K562 (cell line): Measurements from ENCODE around the gene ATF5. TPM values are rescaled to one million over a fixed set of nuclear protein-coding genes. Genes with fewer than 3 reads are reported as not detected.
A peak's percentile ranks its signal among the peaks of the same experiment; 100 is the strongest.

Source experiments
- ADNP ChIP-seq: fragments of 200-800 bp; sonication (Bioruptor generic); IDR thresholded peaks from 2 replicates; pipeline ENCODE4 v1.6.1; 2016; ENCODE audit warnings: missing genetic modification characterization, missing compliant biosample characterization
- ATF1 ChIP-seq, 2 experiments: fragments of 450-650 bp in 1 of 2; IDR thresholded peaks; 2 replicates each; pipeline ENCODE4 v1.6.1; 2016; ENCODE audit warnings: missing compliant biosample characterization in 1 of 2, missing genetic modification characterization in 1 of 2
- BRF1 ChIP-seq: IDR thresholded peaks from 3 replicates; pipeline ENCODE4 v1.6.1; 2011; ENCODE audit warnings: borderline replicate concordance, mild to moderate bottlenecking; ENCODE audit not compliant: insufficient read length; ENCODE audit errors: extremely low read depth
- DACH1 ChIP-seq: fragments of 450-650 bp; IDR thresholded peaks from 2 replicates; pipeline ENCODE4 v1.6.1; 2018; ENCODE audit not compliant: partially characterized antibody
- ELK1 ChIP-seq: sonication (generic); formaldehyde crosslinking; IDR thresholded peaks from 2 replicates; pipeline ENCODE4 v1.8.1; 2022; ENCODE audit warnings: missing genetic modification reagents
- JUN ChIP-seq, 2 experiments: sonication (generic) in 1 of 2; formaldehyde crosslinking in 1 of 2; IDR thresholded peaks; 2 replicates each; pipeline versions ENCODE4 v1.6.1 to v1.8.0; 2012 to 2022; ENCODE audit warnings: borderline replicate concordance in 2 of 2, mild to moderate bottlenecking in 2 of 2, improper control_type of control experiment in 1 of 2, low read depth in 1 of 2, low read length in 1 of 2, missing genetic modification reagents in 1 of 2
- JUND ChIP-seq, 2 experiments: IDR thresholded peaks; 2 replicates in 1 of 2; 3 replicates in 1 of 2; pipeline ENCODE4 v1.6.1; 2011; ENCODE audit warnings: borderline replicate concordance in 2 of 2, low read depth in 2 of 2, low read length in 2 of 2, improper control_type of control experiment in 1 of 2, missing biosample characterization in 1 of 2, missing genetic modification characterization in 1 of 2, missing genetic modification reagents in 1 of 2
- MXD1 ChIP-seq: fragments of 250-450 bp; sonication (Bioruptor Pico); IDR thresholded peaks from 2 replicates; pipeline ENCODE4 v1.8.0; 2021; ENCODE audit warnings: borderline replicate concordance, mild to moderate bottlenecking, moderate library complexity; ENCODE audit not compliant: poor library complexity, severe bottlenecking
- NFIC ChIP-seq: fragments of 450-650 bp; IDR thresholded peaks from 2 replicates; pipeline ENCODE4 v1.6.1; 2017; ENCODE audit warnings: mild to moderate bottlenecking, inconsistent platforms
- POLR2AphosphoS2 ChIP-seq: IDR thresholded peaks from 2 replicates; pipeline ENCODE4 v1.6.1; 2012; ENCODE audit warnings: low read length, improper control_type of control experiment
- RBM25 ChIP-seq: fragments of 200-400 bp; formaldehyde crosslinking; IDR thresholded peaks from 2 replicates; pipeline ENCODE4 v1.6.1; 2018; ENCODE audit warnings: low read length, low read depth, moderate library complexity; ENCODE audit not compliant: severe bottlenecking
- TARDBP ChIP-seq: fragments of 450-650 bp; IDR thresholded peaks from 2 replicates; pipeline ENCODE4 v1.6.1; 2016
- TFE3 ChIP-seq: fragments of 450-650 bp; formaldehyde crosslinking; IDR thresholded peaks from 2 replicates; pipeline ENCODE4 v1.4.0; 2020; ENCODE audit warnings: mild to moderate bottlenecking, mixed read lengths
- XRCC3 ChIP-seq: fragments of 450-650 bp; IDR thresholded peaks from 2 replicates; pipeline ENCODE4 v1.6.1; 2017; ENCODE audit warnings: mild to moderate bottlenecking, moderate library complexity
- ZBTB26 ChIP-seq: fragments of 450-650 bp; formaldehyde crosslinking; IDR thresholded peaks from 2 replicates; pipeline ENCODE4 v1.4.0; 2022; ENCODE audit warnings: missing genetic modification characterization
- ZEB2 ChIP-seq: fragments of 450-650 bp; IDR thresholded peaks from 2 replicates; pipeline ENCODE4 v1.6.1; 2016
- ZFP1 ChIP-seq: fragments of 450-650 bp; formaldehyde crosslinking; IDR thresholded peaks from 2 replicates; pipeline ENCODE4 v1.4.0; 2020; ENCODE audit warnings: mild to moderate bottlenecking, mixed read lengths
- ZNF398 ChIP-seq: fragments of 250-450 bp; sonication (Bioruptor Pico); IDR thresholded peaks from 2 replicates; pipeline ENCODE4 v1.8.0; 2021; ENCODE audit warnings: moderate library complexity, mild to moderate bottlenecking, inconsistent platforms
- ZNF696 ChIP-seq: fragments of 250-450 bp; sonication (Bioruptor Pico); conservative IDR thresholded peaks from 2 replicates; pipeline ENCODE4 v1.4.0; 2020; ENCODE audit warnings: mild to moderate bottlenecking, moderate library complexity
- polyA plus RNA-seq, 8 experiments: library from polyadenylated mRNA; depleted of rRNA in 4 of 8; stranded (reverse) in 5 of 8; unstranded in 3 of 8; fragments of >200 nt; fragmentation: Nextera tagmentation in 2 of 8; fragmentation: Illumina TruSeq in 1 of 8; extraction: Ambion mirVana in 2 of 8; extraction: Trizol in 1 of 8; gene quantifications; 2 replicates each; pipeline versions ENCODE4 v1.2.1 to v1.2.3, GENCODE V29; 2011 to 2014; ENCODE audit warnings: inconsistent platforms in 1 of 8, missing spikeins in 1 of 8
- total RNA-seq, 7 experiments: library from RNA; depleted of rRNA in 6 of 7; stranded (reverse); fragments of >200 nt in 6 of 7; fragmentation: Illumina TruSeq in 2 of 7; extraction: Trizol in 2 of 7; gene quantifications; 2 replicates each; pipeline versions ENCODE4 v1.2.1 to v1.2.3, GENCODE V29; 2011 to 2021; ENCODE audit warnings: low replicate concordance in 1 of 7

Gene ATF5
- total and polyA plus RNA-seq, 9 of the 15 experiments (the other 6 are each of a cell fraction or from before 2014, with no cell fraction given), result 3.0 to 57.6 (median 11.1) TPM

- no peak for TF ChIP-seq MXD1
- TF ChIP-seq ZBTB26 (CRISPR knock-in tag), result no peak
- no peak for TF ChIP-seq ELK1 (CRISPR knock-in tag)
- TF ChIP-seq ZFP1 (CRISPR knock-in tag), result no peak
- TF ChIP-seq DACH1, result no peak
- no peak for TF ChIP-seq ZEB2
- no peak for TF ChIP-seq JUN (IDR thresholded peaks at IDR 0.05; ENCODE audit: borderline replicate concordance, low read depth, low read length)
- TF ChIP-seq JUN (CRISPR knock-in tag; IDR thresholded peaks at IDR 0.05; ENCODE audit: borderline replicate concordance), result no peak
- no peak for TF ChIP-seq TFE3 (CRISPR knock-in tag)
- no peak for TF ChIP-seq ZNF696 (CRISPR knock-in tag)
- TF ChIP-seq XRCC3, result no peak
- TF ChIP-seq POLR2AphosphoS2, result 0 out of 2 replicates have a peak, but pooled peaks have one; percentile 10
- 0 out of 2 replicates have a peak, but pooled peaks have one; percentile 3 for TF ChIP-seq JUND (IDR thresholded peaks at IDR 0.05; ENCODE audit: borderline replicate concordance, low read depth, low read length)
- TF ChIP-seq JUND (tag; IDR thresholded peaks at IDR 0.05; ENCODE audit: borderline replicate concordance, low read depth, low read length), result no peak; the same call in 2 of the 3 replicates
- no peak for TF ChIP-seq ATF1 (CRISPR knock-in tag; IDR thresholded peaks at IDR 0.05)
- peak; percentile 14; the same call in 1 of the 2 replicates for TF ChIP-seq ATF1 (tag; IDR thresholded peaks at IDR 0.05)
- no peak for TF ChIP-seq ZNF398 (CRISPR knock-in tag)
- TF ChIP-seq RBM25, result no peak
- TF ChIP-seq ADNP (tag), result no peak
- TF ChIP-seq TARDBP, result no peak
- no peak for TF ChIP-seq BRF1
- 0 out of 2 replicates have a peak, but pooled peaks have one; percentile 19 for TF ChIP-seq NFIC
Measured at GRCh38 chr19:49930483-49931011, 1.5 kb downstream of the ATF5 start (continued).
